Measurements from ENCODE around the gene FANCC.
"Not testable (repeated sequence)": the region's sequence is repeated elsewhere in the genome, so short reads cannot be mapped to it uniquely, and the experiment has no call there.

FANCC gene

GRCh38 chr9:95330720-95331404 lies 13.4 kb upstream of the FANCC start:
- no peak overlapping the region for H3K27ac ChIP-seq
- no peak for DNase-seq (ENCODE audit: low read depth, low spot score)

- not testable (repeated sequence) for H3K27ac ChIP-seq; DNase-seq (ENCODE audit: low read depth, low spot score)
Observed at GRCh38 chr9:95329061-95329460, 11.6 kb upstream of the FANCC start.

- H3K27ac ChIP-seq: no peak overlapping the region
Observed at GRCh38 chr9:95327239-95327865, 9.8 kb upstream of the FANCC start.

GRCh38 chr9:95325221-95325620 lies 7.7 kb upstream of the FANCC start:
- no peak for DNase-seq (ENCODE audit: low read depth, low spot score)
- no peak overlapping the region for H3K27ac ChIP-seq

More at GRCh38 chr9:95327239-95327865, 9.8 kb upstream of the FANCC start:
- no peak for DNase-seq (ENCODE audit: low read depth, low spot score)

GRCh38 chr9:95317893-95318211 lies 343 bp upstream of the FANCC start:
- DNase-seq (ENCODE audit: low read depth, low spot score): no peak
- H3K27ac ChIP-seq: peak overlapping the region; percentile 81

GRCh38 chr9:95316794-95317118 lies 753 bp downstream of the FANCC start:
- DNase-seq (ENCODE audit: low read depth, low spot score): no peak
- H3K27ac ChIP-seq: peak overlapping the region; percentile 81

GRCh38 chr9:95316274-95316673 lies 1.2 kb downstream of the FANCC start:
- H3K27ac ChIP-seq: no peak overlapping the region
- DNase-seq (ENCODE audit: low read depth, low spot score): no peak

GRCh38 chr9:95315108-95315746 lies 2.3 kb downstream of the FANCC start:
- H3K27ac ChIP-seq: no peak overlapping the region
- no peak for DNase-seq (ENCODE audit: low read depth, low spot score)

GRCh38 chr9:95313010-95313498 lies 4.5 kb downstream of the FANCC start:
- DNase-seq (ENCODE audit: low read depth, low spot score): peak; percentile 46
- no peak overlapping the region for H3K27ac ChIP-seq

- no peak for DNase-seq (ENCODE audit: low read depth, low spot score)
- H3K27ac ChIP-seq: no peak overlapping the region
Observed at GRCh38 chr9:95311961-95312360, 5.5 kb downstream of the FANCC start.

- H3K27ac ChIP-seq: no peak overlapping the region
- DNase-seq (ENCODE audit: low read depth, low spot score): no peak
Observed at GRCh38 chr9:95307538-95307937, 10.0 kb downstream of the FANCC start.

- no peak overlapping the region for H3K27ac ChIP-seq
- DNase-seq (ENCODE audit: low read depth, low spot score): no peak
Observed at GRCh38 chr9:95306819-95307218, 10.7 kb downstream of the FANCC start.

- H3K27ac ChIP-seq: no peak overlapping the region
- no peak for DNase-seq (ENCODE audit: low read depth, low spot score)
Observed at GRCh38 chr9:95305770-95306492, 11.6 kb downstream of the FANCC start.

GRCh38 chr9:95302479-95302878 lies 15.0 kb downstream of the FANCC start:
- DNase-seq (ENCODE audit: low read depth, low spot score): no peak
- H3K27ac ChIP-seq: no peak overlapping the region

GRCh38 chr9:95297760-95298159 lies 19.7 kb downstream of the FANCC start:
- H3K27ac ChIP-seq: peak overlapping the region; percentile 4
- no peak for DNase-seq (ENCODE audit: low read depth, low spot score)

GRCh38 chr9:95297316-95297715 lies 20.2 kb downstream of the FANCC start:
- peak overlapping the region; percentile 4 for H3K27ac ChIP-seq
- no peak for DNase-seq (ENCODE audit: low read depth, low spot score)

- DNase-seq (ENCODE audit: low read depth, low spot score): no peak
- no peak overlapping the region for H3K27ac ChIP-seq
Observed at GRCh38 chr9:95296761-95297160, 20.7 kb downstream of the FANCC start.

- not testable (repeated sequence) for H3K27ac ChIP-seq; DNase-seq (ENCODE audit: low read depth, low spot score)
Observed at GRCh38 chr9:95293296-95293695, 24.2 kb downstream of the FANCC start.

GRCh38 chr9:95292226-95292625 lies 25.3 kb downstream of the FANCC start:
- no peak for DNase-seq (ENCODE audit: low read depth, low spot score)
- no peak overlapping the region for H3K27ac ChIP-seq

GRCh38 chr9:95286151-95286550 lies 31.4 kb downstream of the FANCC start:
- no peak overlapping the region for H3K27ac ChIP-seq
- no peak for DNase-seq (ENCODE audit: low read depth, low spot score)

GRCh38 chr9:95285307-95285706 lies 32.2 kb downstream of the FANCC start:
- no peak overlapping the region for H3K27ac ChIP-seq
- DNase-seq (ENCODE audit: low read depth, low spot score): no peak
